Spleen (tissue), 11 donors: ENCODE results near the gene MRPL51. TPM values are rescaled to one million over a fixed set of nuclear protein-coding genes. Genes with fewer than 3 reads are reported as not detected.

Experiments
- DNase-seq: peaks from one replicate; pipeline ENCODE4 v3.0.0-alpha.2; 2020
- H3K27ac ChIP-seq, 8 donors: fragments of 200-600 bp; sonication (generic) in 7 of 8; 1 replicate in 4 of 8; 2 replicates in 4 of 8; pipeline versions ENCODE4 v1.5.0 to v1.8.0; 2016 to 2021; ENCODE audit warnings: inconsistent platforms in 4 of 8, mild to moderate bottlenecking in 4 of 8, moderate library complexity in 1 of 8
- H3K27me3 ChIP-seq, 7 donors: fragments of 200-600 bp; sonication (generic) in 6 of 7; replicated peaks in 1 of 7; 1 replicate in 4 of 7; 2 replicates in 3 of 7; pipeline versions ENCODE4 v1.5.0 to v1.8.0; 2016 to 2021; ENCODE audit warnings: inconsistent platforms in 3 of 7, mild to moderate bottlenecking in 1 of 7
- H3K36me3 ChIP-seq, 6 donors: fragments of 200-600 bp; sonication (generic) in 5 of 6; 1 replicate in 4 of 6; 2 replicates in 2 of 6; pipeline versions ENCODE4 v1.5.0 to v1.8.0; 2016 to 2021; ENCODE audit warnings: inconsistent platforms in 2 of 6
- H3K4me1 ChIP-seq, 6 donors: fragments of 200-600 bp; sonication (generic) in 5 of 6; 1 replicate in 3 of 6; 2 replicates in 3 of 6; pipeline versions ENCODE4 v1.5.0 to v1.8.0; 2016 to 2021; ENCODE audit warnings: inconsistent platforms in 3 of 6
- H3K4me3 ChIP-seq, 8 donors: fragments of 200-600 bp; sonication (generic) in 7 of 8; 1 replicate in 4 of 8; 2 replicates in 4 of 8; pipeline versions ENCODE4 v1.5.0 to v1.8.0; 2016 to 2021; ENCODE audit warnings: inconsistent platforms in 4 of 8, mild to moderate bottlenecking in 4 of 8, moderate library complexity in 2 of 8
- H3K9me3 ChIP-seq, 8 donors: fragments of 200-600 bp; sonication (generic) in 7 of 8; 1 replicate in 4 of 8; 2 replicates in 4 of 8; pipeline versions ENCODE4 v1.5.0 to v1.8.0; 2016 to 2021; ENCODE audit warnings: inconsistent platforms in 4 of 8
- POLR2A ChIP-seq, 3 donors: fragments of 450-650 bp; IDR thresholded peaks; one replicate each; pipeline ENCODE4 v1.5.1; 2017; ENCODE audit warnings: antibody characterized with exemption in 3 of 3, mild to moderate bottlenecking in 1 of 3
- POLR2AphosphoS5 ChIP-seq, 3 donors: sonication (generic); formaldehyde crosslinking; IDR thresholded peaks; one replicate each; pipeline ENCODE4 v1.5.1; 2017; ENCODE audit warnings: antibody characterized with exemption in 3 of 3
- WGBS, 5 donors: extraction: QIAGEN DNeasy Blood & Tissue Kit in 3 of 5; methylation state at CpG; one replicate each; pipeline versions ENCODE4 v1.1.5 to v1.1.7; 2013 to 2018; 5-methylcytosine and 5-hydroxymethylcytosine counted together
- intact Hi-C: fragments of 100-400 bp; cut with DNase I; formaldehyde crosslinking; loops from one replicate; pipeline ENCODE4 v1.15.0; 2023; ENCODE audit warnings: low total_unique reads
- polyA plus RNA-seq, 3 donors: library from polyadenylated mRNA; stranded (reverse); fragments of 200-250 nt; gene quantifications; one replicate each; pipeline ENCODE4 v1.2.1, GENCODE V29; 2013
- total RNA-seq, 7 donors: library from RNA; depleted of rRNA in 3 of 7; stranded (reverse); fragments of >200 nt in 3 of 7; fragmentation: NEBNext Ultra II Directional in 4 of 7; extraction: Animal tissue kit (Norgen Biotek cat#: 25700) in 4 of 7; gene quantifications; one replicate each; pipeline versions ENCODE4 v1.1.0 to v1.2.1, GENCODE V29; 2016 to 2021
- TF ChIP-seq, protein P1 (sequence below), 11 experiments: fragments of 200-600 bp in 7 of 11; fragments of 450-650 bp in 4 of 11; sonication (generic) in 4 of 11; IDR thresholded peaks in 8 of 11; conservative IDR thresholded peaks in 3 of 11; 1 replicate in 7 of 11; 2 replicates in 4 of 11; pipeline versions ENCODE4 v1.4.0 to v1.8.0; 2016 to 2021; ENCODE audit warnings: antibody characterized with exemption in 11 of 11, inconsistent platforms in 4 of 11, mild to moderate bottlenecking in 1 of 11
- donor health status: healthy with polysubstance abuse.
- donor health status: DM: no; HTN: no; CAD: no; lungs with moderate emphysema.
- donor health status: DM: no; HTN: no; CAD: no.
- donor health status: Bipolar disorder and iron deficiency.
- donor health status: healthy.
- donor health status: DM: no; HTN: no; CAD: no.
- donor health status: DM: yes; HTN: yes; CAD: no.

The MRPL51 gene
- total and polyA plus RNA-seq, 10 donors = 34.0 to 137 (median 90.9) TPM

DNA sequence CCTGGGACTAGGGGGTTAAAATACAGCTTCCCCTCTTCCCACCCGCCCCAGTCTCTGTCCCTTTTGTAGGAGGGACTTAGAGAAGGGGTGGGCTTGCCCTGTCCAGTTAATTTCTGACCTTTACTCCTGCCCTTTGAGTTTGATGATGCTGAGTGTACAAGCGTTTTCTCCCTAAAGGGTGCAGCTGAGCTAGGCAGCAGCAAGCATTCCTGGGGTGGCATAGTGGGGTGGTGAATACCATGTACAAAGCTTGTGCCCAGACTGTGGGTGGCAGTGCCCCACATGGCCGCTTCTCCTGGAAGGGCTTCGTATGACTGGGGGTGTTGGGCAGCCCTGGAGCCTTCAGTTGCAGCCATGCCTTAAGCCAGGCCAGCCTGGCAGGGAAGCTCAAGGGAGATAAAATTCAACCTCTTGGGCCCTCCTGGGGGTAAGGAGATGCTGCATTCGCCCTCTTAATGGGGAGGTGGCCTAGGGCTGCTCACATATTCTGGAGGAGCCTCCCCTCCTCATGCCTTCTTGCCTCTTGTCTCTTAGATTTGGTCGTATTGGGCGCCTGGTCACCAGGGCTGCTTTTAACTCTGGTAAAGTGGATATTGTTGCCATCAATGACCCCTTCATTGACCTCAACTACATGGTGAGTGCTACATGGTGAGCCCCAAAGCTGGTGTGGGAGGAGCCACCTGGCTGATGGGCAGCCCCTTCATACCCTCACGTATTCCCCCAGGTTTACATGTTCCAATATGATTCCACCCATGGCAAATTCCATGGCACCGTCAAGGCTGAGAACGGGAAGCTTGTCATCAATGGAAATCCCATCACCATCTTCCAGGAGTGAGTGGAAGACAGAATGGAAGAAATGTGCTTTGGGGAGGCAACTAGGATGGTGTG lies 43.1 kb upstream of the MRPL51 start:
- no peaks in the 10 kb centered on the region for H3K9me3 ChIP-seq
- DNase-seq = no peak
- H3K4me1 ChIP-seq = peaks cover 60 to 89% (median 80%) of the 10 kb centered on the region in 6 donors
- intact Hi-C loops = loop anchor here (5.0 kb wide), 1 partner anchor 114 kb away; no protein-coding TSS in a partner anchor
- H3K36me3 ChIP-seq = peaks cover 0 to 61% (median 34%) of the 10 kb centered on the region in 6 donors
- no peak for TF ChIP-seq POLR2A (IDR thresholded peaks at IDR 0.05)
- TF ChIP-seq, protein P1, sequence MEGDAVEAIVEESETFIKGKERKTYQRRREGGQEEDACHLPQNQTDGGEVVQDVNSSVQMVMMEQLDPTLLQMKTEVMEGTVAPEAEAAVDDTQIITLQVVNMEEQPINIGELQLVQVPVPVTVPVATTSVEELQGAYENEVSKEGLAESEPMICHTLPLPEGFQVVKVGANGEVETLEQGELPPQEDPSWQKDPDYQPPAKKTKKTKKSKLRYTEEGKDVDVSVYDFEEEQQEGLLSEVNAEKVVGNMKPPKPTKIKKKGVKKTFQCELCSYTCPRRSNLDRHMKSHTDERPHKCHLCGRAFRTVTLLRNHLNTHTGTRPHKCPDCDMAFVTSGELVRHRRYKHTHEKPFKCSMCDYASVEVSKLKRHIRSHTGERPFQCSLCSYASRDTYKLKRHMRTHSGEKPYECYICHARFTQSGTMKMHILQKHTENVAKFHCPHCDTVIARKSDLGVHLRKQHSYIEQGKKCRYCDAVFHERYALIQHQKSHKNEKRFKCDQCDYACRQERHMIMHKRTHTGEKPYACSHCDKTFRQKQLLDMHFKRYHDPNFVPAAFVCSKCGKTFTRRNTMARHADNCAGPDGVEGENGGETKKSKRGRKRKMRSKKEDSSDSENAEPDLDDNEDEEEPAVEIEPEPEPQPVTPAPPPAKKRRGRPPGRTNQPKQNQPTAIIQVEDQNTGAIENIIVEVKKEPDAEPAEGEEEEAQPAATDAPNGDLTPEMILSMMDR (IDR thresholded peaks at IDR 0.05 in 8 of 11, conservative IDR thresholded peaks at IDR 0.05 in 3 of 11) = no peak
- peak in 1 of 3 donors; percentile 8 for TF ChIP-seq POLR2AphosphoS5 (IDR thresholded peaks at IDR 0.05)
- 40 to 61% (median 44%) methylated on average over 9 to 10 of the region's 10 CpGs for WGBS, 5 donors
- H3K27me3 ChIP-seq = no peaks in the 10 kb centered on the region
- peak overlapping the region; percentile 95 to 99 (median 98) for H3K27ac ChIP-seq
- peak overlapping the region; percentile 92 to 99 (median 96) for H3K4me3 ChIP-seq

- TF ChIP-seq, protein P1 (IDR thresholded peaks at IDR 0.05 in 8 of 11, conservative IDR thresholded peaks at IDR 0.05 in 3 of 11) = no peak
- TF ChIP-seq POLR2A (IDR thresholded peaks at IDR 0.05) = no peak
- TF ChIP-seq POLR2AphosphoS5 (IDR thresholded peaks at IDR 0.05) = no peak
- intact Hi-C loops = loop anchor here (5.0 kb wide), 1 partner anchor 113 kb away; no protein-coding TSS in a partner anchor
- no peak for DNase-seq
- 0 to 3% (median 2%) methylated on average over 6 of the region's 6 CpGs for WGBS, 5 donors
- Histone ChIP-seq H3K9me3 (no peaks in the 10 kb centered on the region), H3K27ac (peak overlapping the region; percentile 95 to 99 (median 98)), H3K4me3 (peak overlapping the region; percentile 92 to 99 (median 96)), H3K36me3 (peaks cover 0 to 64% (median 40%) of the 10 kb centered on the region in 6 donors), H3K4me1 (peaks cover 56 to 83% (median 75%) of the 10 kb centered on the region in 6 donors), H3K27me3 (no peaks in the 10 kb centered on the region)
These were observed 42.6 kb upstream of the MRPL51 start for GRCh38 chr12:6535697-6535946.

- intact Hi-C loops = loop anchor here (5.0 kb wide), 1 partner anchor 113 kb away; no protein-coding TSS in a partner anchor
- peaks cover 51 to 78% (median 70%) of the 10 kb centered on the region in 6 donors for H3K4me1 ChIP-seq
- no peaks in the 10 kb centered on the region for H3K9me3 ChIP-seq
- peaks cover 0 to 66% (median 44%) of the 10 kb centered on the region in 6 donors for H3K36me3 ChIP-seq
- H3K27me3 ChIP-seq = no peaks in the 10 kb centered on the region
- peak overlapping the region; percentile 92 to 99 (median 96) for H3K4me3 ChIP-seq
- TF ChIP-seq, protein P1 (IDR thresholded peaks at IDR 0.05 in 8 of 11, conservative IDR thresholded peaks at IDR 0.05 in 3 of 11) = peak in 3 of 11 experiments; percentile 12 to 24 (median 19)
- peak; percentile 87 to 96 (median 91) for TF ChIP-seq POLR2AphosphoS5 (IDR thresholded peaks at IDR 0.05)
- TF ChIP-seq POLR2A (IDR thresholded peaks at IDR 0.05) = peak in 2 of 3 donors; percentile 17 to 54
- 0 to 1% (median 0%) methylated on average over 43 to 52 of the region's 52 CpGs for WGBS, 5 donors
- DNase-seq = peak; percentile 95
- peak overlapping the region; percentile 95 to 99 (median 98) for H3K27ac ChIP-seq
These were observed 42.1 kb upstream of the MRPL51 start for GRCh38 chr12:6534945-6535696.
